NB4 (cell line): Measurements from ENCODE around the gene ORAI2.

Source experiments
- DNase-seq: peaks from one replicate; pipeline ENCODE4 v3.0.0; 2010; ENCODE audit warnings: low read depth
- H3K4me3 ChIP-seq: one replicate; pipeline ENCODE4 v1.5.1; 2011; ENCODE audit warnings: mild to moderate bottlenecking, low read depth, low read length, moderate library complexity
- MYC ChIP-seq: IDR thresholded peaks from 2 replicates; pipeline ENCODE4 v1.6.1; 2011; ENCODE audit warnings: low read depth, low read length
- POLR2A ChIP-seq: IDR thresholded peaks from 2 replicates; pipeline ENCODE4 v1.6.1; 2011; ENCODE audit warnings: mild to moderate bottlenecking; ENCODE audit not compliant: insufficient read length; ENCODE audit errors: extremely low read depth
- TF ChIP-seq, protein P1 (sequence below): IDR thresholded peaks from one replicate; pipeline ENCODE4 v1.5.1; 2012; ENCODE audit warnings: low read depth, low read length
- TF ChIP-seq, protein P2 (sequence below): IDR thresholded peaks from 2 replicates; pipeline ENCODE4 v1.6.1; 2011; ENCODE audit warnings: low read depth, low read length

The ORAI2 gene

DNA sequence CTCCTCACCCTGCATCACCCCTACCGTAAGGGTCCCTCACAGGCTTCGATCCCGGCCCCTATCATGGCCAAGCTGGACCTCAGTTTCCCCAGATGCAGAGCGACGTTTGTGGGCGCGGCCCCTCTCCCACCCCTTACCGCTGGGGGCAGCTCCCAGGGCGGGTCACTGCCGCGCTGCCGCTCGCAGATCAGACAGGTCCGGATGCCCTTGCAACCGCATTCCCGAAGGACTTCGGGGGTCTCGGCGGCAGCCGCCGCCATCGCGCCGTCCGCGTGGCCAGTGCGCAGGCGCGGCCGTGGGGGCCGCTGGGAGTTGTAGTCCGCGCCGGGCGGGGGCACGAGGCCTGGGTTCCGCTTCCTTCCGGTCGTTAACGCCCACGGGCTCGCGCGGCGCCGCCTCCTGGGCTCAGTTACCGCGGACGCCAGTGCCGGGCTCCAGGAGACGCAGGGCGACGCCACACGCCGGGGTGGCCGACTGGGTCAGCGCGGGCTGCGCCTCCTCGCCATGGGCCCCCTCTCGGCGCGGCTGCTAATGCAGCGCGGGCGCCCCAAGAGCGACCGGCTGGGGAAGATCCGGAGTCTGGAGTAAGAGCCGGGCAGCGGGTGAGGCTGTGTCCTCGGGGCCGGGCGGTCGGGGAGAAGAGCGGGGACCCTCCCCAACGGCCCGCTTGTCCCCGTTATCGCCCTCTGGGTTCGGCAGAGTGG, 31.4 kb downstream of the ORAI2 start, which contains the start of the genes ALKBH4 and LRWD1:
Gene ALKBH4, minus strand, starts transcription at position 287 of the 704 bp plus-strand sequence. Its CDS starts 27 bp downstream, at position 260.
Gene LRWD1, plus strand, starts transcription at position 408 of the 704 bp plus-strand sequence. Its CDS starts 97 bp downstream, at position 505.
- DNase-seq: peak; percentile 97
- TF ChIP-seq POLR2A: peak; percentile 78
- TF ChIP-seq, protein P1, sequence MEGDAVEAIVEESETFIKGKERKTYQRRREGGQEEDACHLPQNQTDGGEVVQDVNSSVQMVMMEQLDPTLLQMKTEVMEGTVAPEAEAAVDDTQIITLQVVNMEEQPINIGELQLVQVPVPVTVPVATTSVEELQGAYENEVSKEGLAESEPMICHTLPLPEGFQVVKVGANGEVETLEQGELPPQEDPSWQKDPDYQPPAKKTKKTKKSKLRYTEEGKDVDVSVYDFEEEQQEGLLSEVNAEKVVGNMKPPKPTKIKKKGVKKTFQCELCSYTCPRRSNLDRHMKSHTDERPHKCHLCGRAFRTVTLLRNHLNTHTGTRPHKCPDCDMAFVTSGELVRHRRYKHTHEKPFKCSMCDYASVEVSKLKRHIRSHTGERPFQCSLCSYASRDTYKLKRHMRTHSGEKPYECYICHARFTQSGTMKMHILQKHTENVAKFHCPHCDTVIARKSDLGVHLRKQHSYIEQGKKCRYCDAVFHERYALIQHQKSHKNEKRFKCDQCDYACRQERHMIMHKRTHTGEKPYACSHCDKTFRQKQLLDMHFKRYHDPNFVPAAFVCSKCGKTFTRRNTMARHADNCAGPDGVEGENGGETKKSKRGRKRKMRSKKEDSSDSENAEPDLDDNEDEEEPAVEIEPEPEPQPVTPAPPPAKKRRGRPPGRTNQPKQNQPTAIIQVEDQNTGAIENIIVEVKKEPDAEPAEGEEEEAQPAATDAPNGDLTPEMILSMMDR: no peak
- peak; percentile 98 for TF ChIP-seq MYC
- TF ChIP-seq, protein P2, sequence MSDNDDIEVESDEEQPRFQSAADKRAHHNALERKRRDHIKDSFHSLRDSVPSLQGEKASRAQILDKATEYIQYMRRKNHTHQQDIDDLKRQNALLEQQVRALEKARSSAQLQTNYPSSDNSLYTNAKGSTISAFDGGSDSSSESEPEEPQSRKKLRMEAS: peak; percentile 90
- H3K4me3 ChIP-seq: peak within 1 kb of the TSS; percentile 86

DNA sequence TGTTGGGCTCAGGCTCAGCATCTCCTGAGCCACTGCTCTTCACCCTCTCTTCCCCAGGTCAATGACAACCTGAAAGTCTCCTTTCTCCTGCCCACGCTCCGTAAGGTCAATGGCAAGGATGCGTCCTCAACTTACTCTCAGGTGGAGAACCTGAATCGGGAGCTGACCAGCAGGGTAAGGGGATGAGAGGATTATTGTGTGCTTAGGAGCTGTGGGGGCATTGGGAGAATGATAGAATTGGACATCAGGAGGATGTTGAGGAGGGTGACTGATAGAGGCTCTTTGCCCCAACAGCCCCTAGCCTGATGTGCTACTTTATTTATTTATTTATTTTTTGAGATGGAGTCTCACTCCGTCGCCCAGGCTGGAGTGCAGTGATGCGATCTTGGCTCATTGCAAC, 32.7 kb downstream of the ORAI2 start:
- TF ChIP-seq, protein P1: no peak
- TF ChIP-seq, protein P2: no peak
- TF ChIP-seq POLR2A (no peak), MYC (no peak)
- no peak for DNase-seq
- peak overlapping the region; percentile 86 for H3K4me3 ChIP-seq

DNA sequence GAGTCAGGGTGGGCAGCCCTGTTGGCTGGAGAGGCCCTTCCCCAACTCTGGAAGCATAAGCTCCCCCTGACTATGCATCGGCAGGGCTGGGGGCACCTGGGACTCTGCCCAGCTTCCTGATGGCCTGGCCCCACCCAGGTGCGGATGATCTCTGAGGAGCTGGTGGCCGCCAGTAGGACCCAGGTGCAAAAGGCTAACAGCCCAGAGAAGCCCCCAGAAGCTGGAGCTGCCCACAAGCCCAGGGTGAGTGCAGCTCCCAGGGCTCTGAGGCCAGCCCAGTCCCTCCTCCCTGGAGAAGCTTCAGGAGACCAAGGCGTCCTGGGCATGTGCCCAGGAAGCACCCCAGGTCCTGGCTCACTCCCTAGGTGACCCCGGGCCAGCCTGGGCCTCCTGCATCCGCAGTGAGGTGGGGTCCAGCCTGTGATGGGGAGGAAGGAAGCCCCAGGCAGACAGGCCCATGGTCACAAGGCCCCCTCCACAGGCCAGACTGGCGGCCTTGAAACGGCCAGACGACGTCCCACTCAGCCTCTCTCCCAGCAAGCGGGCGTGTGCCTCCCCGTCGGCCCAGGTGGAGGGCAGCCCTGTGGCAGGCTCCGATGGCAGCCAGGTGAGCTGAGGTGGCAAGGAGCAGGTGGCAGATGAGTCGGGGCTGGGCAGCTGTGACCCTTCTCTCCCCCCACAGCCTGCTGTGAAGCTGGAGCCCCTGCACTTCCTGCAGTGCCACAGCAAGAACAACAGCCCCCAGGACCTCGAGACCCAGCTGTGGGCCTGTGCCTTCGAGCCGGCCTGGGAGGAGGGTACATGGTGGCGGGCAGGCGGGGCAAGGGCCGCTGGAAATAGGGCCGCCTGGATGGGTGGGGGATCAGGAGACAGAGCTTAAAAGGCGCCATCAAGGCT, 34.5 kb downstream of the ORAI2 start:
- no peak for DNase-seq

DNA sequence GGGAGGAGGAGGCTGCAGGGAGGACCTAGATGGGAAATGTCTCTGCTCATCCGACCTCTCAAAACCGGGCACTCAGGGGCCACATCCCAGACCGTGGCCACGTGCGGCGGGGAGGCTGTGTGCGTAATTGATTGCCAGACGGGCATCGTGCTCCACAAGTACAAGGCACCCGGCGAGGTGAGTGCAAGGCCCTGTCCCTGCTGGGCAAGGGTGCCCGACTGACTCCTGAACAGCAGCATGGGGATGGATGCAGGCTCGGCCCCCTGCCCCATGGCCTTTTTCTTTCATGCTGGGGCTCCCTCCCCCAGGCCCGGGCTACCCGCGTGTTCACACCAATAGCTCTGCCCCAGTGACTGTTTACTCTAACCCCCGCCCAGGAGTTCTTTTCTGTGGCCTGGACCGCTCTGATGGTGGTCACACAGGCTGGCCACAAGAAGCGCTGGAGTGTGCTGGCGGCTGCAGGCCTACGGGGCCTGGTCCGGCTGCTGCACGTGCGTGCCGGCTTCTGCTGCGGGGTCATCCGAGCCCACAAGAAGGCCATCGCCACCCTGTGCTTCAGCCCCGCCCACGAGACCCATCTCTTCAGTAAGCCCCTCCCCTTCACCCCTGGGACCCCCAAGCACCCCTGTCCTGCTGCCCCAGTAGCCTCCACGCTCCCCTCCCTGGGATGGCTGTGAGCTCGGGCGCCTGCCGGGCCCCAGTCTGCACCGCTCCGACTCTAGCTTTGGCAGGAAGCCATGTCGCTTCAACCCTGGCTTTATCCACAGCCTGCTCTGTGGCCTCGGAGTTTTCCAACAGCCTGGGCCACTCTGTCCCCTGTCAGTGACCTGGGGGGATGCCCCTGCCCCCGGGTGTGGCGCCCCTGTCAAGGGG, 35.3 kb downstream of the ORAI2 start:
- H3K4me3 ChIP-seq: no peak overlapping the region
- DNase-seq: no peak
- TF ChIP-seq MYC: no peak
- no peak for TF ChIP-seq POLR2A
- TF ChIP-seq, protein P2: no peak
- TF ChIP-seq, protein P1: no peak

More for the DNA sequence above, 34.5 kb downstream of the ORAI2 start:
- TF ChIP-seq MYC (no peak), POLR2A (no peak)
- TF ChIP-seq, protein P2: no peak
- TF ChIP-seq, protein P1: no peak
- H3K4me3 ChIP-seq: no peak overlapping the region
